HFF-Myc (cell line): ENCODE results near the gene GABARAPL2.

ENCODE experiments used
- DNase-seq: peaks from one replicate; pipeline ENCODE4 v3.0.0-alpha.2; 2011; ENCODE audit warnings: low read depth; ENCODE audit errors: extremely low read depth
- H3K4me3 ChIP-seq: replicated peaks from 2 replicates; pipeline ENCODE4 v1.5.1; 2011; ENCODE audit warnings: low read depth, mild to moderate bottlenecking, control low read depth, low read length
- CTCF ChIP-seq: IDR thresholded peaks from 2 replicates; pipeline ENCODE4 v1.5.1; 2012; ENCODE audit warnings: mild to moderate bottlenecking, low read depth, low read length, control low read depth; ENCODE audit errors: missing control alignments

Gene GABARAPL2

GRCh38 chr16:75567911-75568310 lies 1.7 kb downstream of the GABARAPL2 start:
- no peak for TF ChIP-seq CTCF
- H3K4me3 ChIP-seq: no peak overlapping the region
- no peak for DNase-seq

- TF ChIP-seq CTCF: no peak
- no peak overlapping the region for H3K4me3 ChIP-seq
- DNase-seq: no peak
These were observed 4.4 kb downstream of the GABARAPL2 start for GRCh38 chr16:75570396-75571065.

GRCh38 chr16:75572864-75573542 lies 6.8 kb downstream of the GABARAPL2 start:
- DNase-seq: no peak
- no peak overlapping the region for H3K4me3 ChIP-seq
- TF ChIP-seq CTCF: no peak

- no peak for DNase-seq
- TF ChIP-seq CTCF: no peak
- H3K4me3 ChIP-seq: no peak overlapping the region
These were observed 7.8 kb downstream of the GABARAPL2 start for GRCh38 chr16:75573955-75574354.

- no peak for DNase-seq
- H3K4me3 ChIP-seq: no peak overlapping the region
- no peak for TF ChIP-seq CTCF
These were observed 9.8 kb downstream of the GABARAPL2 start for GRCh38 chr16:75575958-75576357.

GRCh38 chr16:75576384-75576811 lies 10.2 kb downstream of the GABARAPL2 start:
- DNase-seq: no peak
- H3K4me3 ChIP-seq: no peak overlapping the region
- TF ChIP-seq CTCF: no peak
